ENCODE measurements around the gene MED17. TPM values are rescaled to one million over a fixed set of nuclear protein-coding genes. Genes with fewer than 3 reads are reported as not detected.

Gene MED17
- total RNA-seq, 1 experiment from 2014 or later, result 41.1 TPM

DNA sequence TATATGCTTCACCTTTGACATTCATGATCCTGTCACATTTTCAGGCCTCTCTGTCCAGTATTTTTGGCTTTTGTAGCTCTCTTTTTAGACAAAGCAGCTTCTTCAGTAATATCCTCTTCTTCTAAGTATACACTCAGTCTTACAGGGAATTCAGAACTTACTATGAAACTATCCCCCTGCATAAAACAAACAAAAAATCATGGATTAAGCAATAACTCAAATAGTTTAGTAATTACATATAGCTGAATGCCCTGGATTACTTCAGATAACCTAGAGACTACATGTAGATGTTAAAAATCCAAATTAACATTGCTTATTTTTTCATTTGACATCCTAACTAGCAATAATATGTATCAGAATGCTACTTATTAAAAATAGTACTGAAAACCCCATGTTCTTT lies 48.0 kb upstream of the MED17 start:
- intact Hi-C loops (cut with micrococcal nuclease), result no loop called here
- Histone ChIP-seq H3K27me3 (ENCODE audit: insufficient read depth, low read length) (no peaks in the 10 kb centered on the region), H3K9ac (ENCODE audit: low read length) (no peak overlapping the region), H3K4me2 (ENCODE audit: low read length) (no peak overlapping the region), H3K79me2 (ENCODE audit: insufficient read depth, low read length) (peaks cover 99% of the 10 kb centered on the region), H3K4me3 (replicated peaks in 1 of 2; ENCODE audit: low read depth in 1 of 2, low read length in 2 of 2) (no peak overlapping the region), H4K20me1 (ENCODE audit: insufficient read depth) (peaks cover 81% of the 10 kb centered on the region), H3K36me3 (ENCODE audit: control insufficient read depth in 1 of 2, insufficient read depth in 2 of 2, low read length in 2 of 2) (peaks cover 87 to 94% of the 10 kb centered on the region in 2 experiments), H3K27ac (ENCODE audit: low read depth, low read length) (no peak overlapping the region), H2AFZ (ENCODE audit: low read depth, low read length, poor library complexity, severe bottlenecking) (no peak overlapping the region), H3K9me2 (ENCODE audit: insufficient read depth) (no peaks in the 10 kb centered on the region), H3K9me3 (ENCODE audit: control insufficient read depth in 1 of 2, insufficient read depth in 1 of 2, low read depth in 1 of 2, low read length in 2 of 2) (no peaks in the 10 kb centered on the region), H3K4me1 (ENCODE audit: control insufficient read depth in 1 of 2, insufficient read depth in 2 of 2, low read length in 2 of 2) (peaks cover 18 to 26% of the 10 kb centered on the region in 2 experiments)
- RAD21 ChIA-PET (ENCODE audit: low non-redundant PET in 1 of 2, low total read pairs in 2 of 2, uncharacterized antibody in 2 of 2, unreplicated experiment in 2 of 2), result no interaction called here
- ATAC-seq (no peak), DNase-seq (ENCODE audit: low read depth, low spot score) (no peak)
- TF ChIP-seq FOSL1 (IDR thresholded peaks at IDR 0.05; ENCODE audit: low read depth) (no peak), SIN3A (IDR thresholded peaks at IDR 0.05; ENCODE audit: low read depth) (no peak), TCF7L2 (IDR thresholded peaks at IDR 0.05; ENCODE audit: borderline replicate concordance, extremely low read depth, insufficient read depth, insufficient read length) (no peak), ELF1 (IDR thresholded peaks at IDR 0.05; ENCODE audit: borderline replicate concordance, low read depth) (no peak), SP1 (IDR thresholded peaks at IDR 0.05; ENCODE audit: low read depth) (no peak), CEBPB (IDR thresholded peaks at IDR 0.05; ENCODE audit: low read depth) (no peak)
- TF ChIP-seq, protein P1, sequence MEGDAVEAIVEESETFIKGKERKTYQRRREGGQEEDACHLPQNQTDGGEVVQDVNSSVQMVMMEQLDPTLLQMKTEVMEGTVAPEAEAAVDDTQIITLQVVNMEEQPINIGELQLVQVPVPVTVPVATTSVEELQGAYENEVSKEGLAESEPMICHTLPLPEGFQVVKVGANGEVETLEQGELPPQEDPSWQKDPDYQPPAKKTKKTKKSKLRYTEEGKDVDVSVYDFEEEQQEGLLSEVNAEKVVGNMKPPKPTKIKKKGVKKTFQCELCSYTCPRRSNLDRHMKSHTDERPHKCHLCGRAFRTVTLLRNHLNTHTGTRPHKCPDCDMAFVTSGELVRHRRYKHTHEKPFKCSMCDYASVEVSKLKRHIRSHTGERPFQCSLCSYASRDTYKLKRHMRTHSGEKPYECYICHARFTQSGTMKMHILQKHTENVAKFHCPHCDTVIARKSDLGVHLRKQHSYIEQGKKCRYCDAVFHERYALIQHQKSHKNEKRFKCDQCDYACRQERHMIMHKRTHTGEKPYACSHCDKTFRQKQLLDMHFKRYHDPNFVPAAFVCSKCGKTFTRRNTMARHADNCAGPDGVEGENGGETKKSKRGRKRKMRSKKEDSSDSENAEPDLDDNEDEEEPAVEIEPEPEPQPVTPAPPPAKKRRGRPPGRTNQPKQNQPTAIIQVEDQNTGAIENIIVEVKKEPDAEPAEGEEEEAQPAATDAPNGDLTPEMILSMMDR (IDR thresholded peaks at IDR 0.05 in 2 of 3, conservative IDR thresholded peaks at IDR 0.05 in 1 of 3; ENCODE audit: borderline replicate concordance in 1 of 3, insufficient read depth in 1 of 3, low read depth in 2 of 3, low read length in 2 of 3), result no peak
- TF ChIP-seq, protein P2, sequence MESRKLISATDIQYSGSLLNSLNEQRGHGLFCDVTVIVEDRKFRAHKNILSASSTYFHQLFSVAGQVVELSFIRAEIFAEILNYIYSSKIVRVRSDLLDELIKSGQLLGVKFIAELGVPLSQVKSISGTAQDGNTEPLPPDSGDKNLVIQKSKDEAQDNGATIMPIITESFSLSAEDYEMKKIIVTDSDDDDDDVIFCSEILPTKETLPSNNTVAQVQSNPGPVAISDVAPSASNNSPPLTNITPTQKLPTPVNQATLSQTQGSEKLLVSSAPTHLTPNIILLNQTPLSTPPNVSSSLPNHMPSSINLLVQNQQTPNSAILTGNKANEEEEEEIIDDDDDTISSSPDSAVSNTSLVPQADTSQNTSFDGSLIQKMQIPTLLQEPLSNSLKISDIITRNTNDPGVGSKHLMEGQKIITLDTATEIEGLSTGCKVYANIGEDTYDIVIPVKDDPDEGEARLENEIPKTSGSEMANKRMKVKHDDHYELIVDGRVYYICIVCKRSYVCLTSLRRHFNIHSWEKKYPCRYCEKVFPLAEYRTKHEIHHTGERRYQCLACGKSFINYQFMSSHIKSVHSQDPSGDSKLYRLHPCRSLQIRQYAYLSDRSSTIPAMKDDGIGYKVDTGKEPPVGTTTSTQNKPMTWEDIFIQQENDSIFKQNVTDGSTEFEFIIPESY (IDR thresholded peaks at IDR 0.05; ENCODE audit: extremely low read depth, insufficient replicate concordance, low read length), result no peak
- BruUV-seq (replicated peaks), result no TSS peak
- CTCF ChIA-PET, result no interaction called here
- POLR2A ChIA-PET, result no interaction called here
